ENCODE results near the gene BFSP2. TPM values are rescaled to one million over a fixed set of nuclear protein-coding genes. Genes with fewer than 3 reads are reported as not detected.

BFSP2 gene
- total RNA-seq, 2 donors from 2014 or later: not detected

DNA sequence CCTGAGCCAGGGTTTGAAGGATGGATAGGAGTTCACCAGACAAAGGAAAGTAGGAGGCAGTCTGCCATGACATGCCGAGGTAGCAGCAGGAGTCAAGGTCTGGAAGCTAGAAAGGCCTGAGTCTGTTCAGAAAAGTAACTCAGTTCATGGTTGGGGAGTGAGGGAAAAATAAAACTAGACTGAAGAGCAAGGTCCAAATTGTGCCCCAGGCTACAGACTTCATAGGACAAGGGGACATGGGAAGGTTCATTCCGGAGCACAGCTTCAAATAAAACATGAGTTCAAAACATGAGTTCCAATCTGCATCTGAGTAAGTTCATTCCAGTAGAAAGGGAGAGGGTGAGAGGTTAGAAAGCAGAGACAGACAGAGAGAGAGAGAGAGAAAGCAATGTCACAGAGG, 39.7 kb downstream of the BFSP2 start:
- Histone ChIP-seq H3K4me3 (no peak overlapping the region), H3K9me3 (no peaks in the 10 kb centered on the region), H3K27ac (no peak overlapping the region), H3K4me1 (ENCODE audit: control insufficient read depth in 1 of 2, low read depth in 2 of 2) (no peaks in the 10 kb centered on the region), H3K36me3 (no peaks in the 10 kb centered on the region), H3K27me3 (replicated peaks; ENCODE audit: insufficient read depth) (no peaks in the 10 kb centered on the region)
- no peak for TF ChIP-seq CTCF (IDR thresholded peaks at IDR 0.05)
- DNase-seq (ENCODE audit: low spot score) (no peak), ATAC-seq (ENCODE audit: insufficient number of reproducible peaks, low FRiP score, low read depth) (no peak)

DNA sequence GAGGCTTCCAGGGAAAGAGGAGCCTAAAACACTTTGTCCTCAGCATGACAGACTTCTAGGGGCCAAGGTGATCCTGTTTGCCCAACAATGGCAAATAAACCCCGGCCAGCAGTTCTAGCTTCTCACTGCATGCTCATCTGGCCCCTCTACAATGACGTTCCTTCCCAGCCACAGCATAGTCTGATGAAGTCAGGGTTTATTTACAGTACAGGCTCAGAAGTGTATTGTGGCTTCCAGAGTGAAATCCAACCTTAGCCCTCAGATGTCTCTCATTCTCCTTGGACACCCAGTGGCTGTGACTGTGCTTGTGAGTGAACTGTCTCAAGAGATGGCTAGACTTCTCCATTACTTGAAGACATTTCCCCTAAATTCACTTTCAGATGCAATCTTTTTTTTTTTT, 40.8 kb downstream of the BFSP2 start:
- no peak for TF ChIP-seq CTCF (IDR thresholded peaks at IDR 0.05)
- Histone ChIP-seq H3K4me3 (no peak overlapping the region), H3K36me3 (no peaks in the 10 kb centered on the region), H3K27me3 (replicated peaks; ENCODE audit: insufficient read depth) (no peaks in the 10 kb centered on the region), H3K4me1 (ENCODE audit: control insufficient read depth in 1 of 2, low read depth in 2 of 2) (no peaks in the 10 kb centered on the region), H3K9me3 (no peaks in the 10 kb centered on the region), H3K27ac (no peak overlapping the region)
- DNase-seq (ENCODE audit: low spot score) (no peak), ATAC-seq (ENCODE audit: insufficient number of reproducible peaks, low FRiP score, low read depth) (no peak)

GRCh38 chr3:133441867-133442270, 42.0 kb downstream of the BFSP2 start:
- TF ChIP-seq CTCF (IDR thresholded peaks at IDR 0.05): no peak
- no peak overlapping the region for H3K27ac ChIP-seq
- ATAC-seq (ENCODE audit: insufficient number of reproducible peaks, low FRiP score, low read depth) (no peak), DNase-seq (ENCODE audit: low spot score) (no peak)
- H3K9me3 ChIP-seq: no peaks in the 10 kb centered on the region
- no peaks in the 10 kb centered on the region for H3K36me3 ChIP-seq
- no peak overlapping the region for H3K4me3 ChIP-seq
- H3K4me1 ChIP-seq (ENCODE audit: control insufficient read depth in 1 of 2, low read depth in 2 of 2): no peaks in the 10 kb centered on the region
- no peaks in the 10 kb centered on the region for H3K27me3 ChIP-seq (replicated peaks; ENCODE audit: insufficient read depth)

GRCh38 chr3:133442518-133442917, 42.7 kb downstream of the BFSP2 start:
- Histone ChIP-seq H3K27me3 (replicated peaks; ENCODE audit: insufficient read depth) (no peaks in the 10 kb centered on the region), H3K9me3 (no peaks in the 10 kb centered on the region), H3K27ac (no peak overlapping the region), H3K4me3 (no peak overlapping the region), H3K4me1 (ENCODE audit: control insufficient read depth in 1 of 2, low read depth in 2 of 2) (no peaks in the 10 kb centered on the region), H3K36me3 (no peaks in the 10 kb centered on the region)
- DNase-seq (ENCODE audit: low spot score): no peak
- no peak for TF ChIP-seq CTCF (IDR thresholded peaks at IDR 0.05)
- no peak for ATAC-seq (ENCODE audit: insufficient number of reproducible peaks, low FRiP score, low read depth)

GRCh38 chr3:133443649-133444422, 44.0 kb downstream of the BFSP2 start:
- Histone ChIP-seq H3K27me3 (replicated peaks; ENCODE audit: insufficient read depth) (no peaks in the 10 kb centered on the region), H3K27ac (no peak overlapping the region), H3K4me1 (ENCODE audit: control insufficient read depth in 1 of 2, low read depth in 2 of 2) (no peaks in the 10 kb centered on the region), H3K36me3 (no peaks in the 10 kb centered on the region), H3K4me3 (no peak overlapping the region), H3K9me3 (no peaks in the 10 kb centered on the region)
- ATAC-seq (ENCODE audit: insufficient number of reproducible peaks, low FRiP score, low read depth) (no peak), DNase-seq (ENCODE audit: low spot score) (no peak)
- TF ChIP-seq CTCF (IDR thresholded peaks at IDR 0.05): no peak

Data from thoracic aorta (tissue), 2 donors.